Parathyroid adenoma (tissue), 2 donors: ENCODE data around the gene PRPF40B.

ENCODE experiments used
- H2AFZ ChIP-seq: fragments of 300-600 bp; sonication (generic); one replicate; pipeline ENCODE4 v1.7.0; 2017; ENCODE audit warnings: antibody characterized with exemption, mild to moderate bottlenecking
- H3K27ac ChIP-seq: fragments of 300-600 bp; sonication (generic); one replicate; pipeline ENCODE4 v1.7.0; 2017
- H3K27me3 ChIP-seq: fragments of 300-600 bp; sonication (generic); one replicate; pipeline ENCODE4 v1.7.0; 2017; ENCODE audit warnings: low read length; ENCODE audit not compliant: control insufficient read depth, insufficient read depth
- H3K36me3 ChIP-seq: fragments of 300-600 bp; sonication (generic); one replicate; pipeline ENCODE4 v1.7.0; 2017; ENCODE audit warnings: low read length; ENCODE audit not compliant: control insufficient read depth, insufficient read depth
- H3K4me1 ChIP-seq: fragments of 300-600 bp; sonication (generic); one replicate; pipeline ENCODE4 v1.7.0; 2017; ENCODE audit warnings: control low read depth
- H3K4me2 ChIP-seq: fragments of 300-600 bp; sonication (generic); one replicate; pipeline ENCODE4 v1.7.0; 2017; ENCODE audit warnings: low read length
- H3K4me3 ChIP-seq: fragments of 300-600 bp; sonication (generic); one replicate; pipeline ENCODE4 v1.7.0; 2017; ENCODE audit warnings: low read depth, low read length
- H3K79me2 ChIP-seq: fragments of 300-600 bp; sonication (generic); one replicate; pipeline ENCODE4 v1.7.0; 2017; ENCODE audit warnings: control low read depth
- H3K9ac ChIP-seq: fragments of 300-600 bp; sonication (generic); one replicate; pipeline ENCODE4 v1.7.0; 2017; ENCODE audit warnings: mild to moderate bottlenecking
- H3K9me3 ChIP-seq: fragments of 300-600 bp; sonication (generic); one replicate; pipeline ENCODE4 v1.7.0; 2017; ENCODE audit warnings: low read length; ENCODE audit not compliant: control insufficient read depth
- TF ChIP-seq, protein P1 (sequence below): fragments of 300-600 bp; sonication (generic); IDR thresholded peaks from one replicate; pipeline ENCODE4 v1.7.0; 2017; ENCODE audit warnings: antibody characterized with exemption, mild to moderate bottlenecking
- donor health status: primary hyperparathyroidism.

Gene PRPF40B

DNA sequence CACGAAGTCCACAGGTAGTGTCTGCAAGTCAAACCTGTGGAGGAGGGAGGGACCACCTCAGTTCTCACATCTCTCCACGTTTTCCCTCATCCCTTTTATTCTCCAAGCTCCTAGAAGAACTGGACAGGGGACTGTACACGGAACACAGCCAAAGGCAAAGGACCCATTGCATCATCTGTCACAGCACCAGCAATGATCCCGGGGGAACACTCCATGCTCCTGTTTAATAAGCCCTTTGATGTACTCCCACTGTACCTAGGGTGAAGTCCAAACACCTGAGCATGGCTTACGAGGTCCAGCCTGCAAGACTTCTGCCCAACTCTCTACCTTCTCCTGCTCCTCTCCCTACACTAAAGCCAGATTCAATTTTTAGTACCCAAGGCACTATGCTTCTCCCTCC, 26.5 kb downstream of the PRPF40B start:
- Histone ChIP-seq H3K4me3 (no peak overlapping the region), H2AFZ (no peak overlapping the region), H3K4me1 (peaks cover 3% of the 10 kb centered on the region), H3K9me3 (no peaks in the 10 kb centered on the region), H3K9ac (no peak overlapping the region), H3K79me2 (no peaks in the 10 kb centered on the region), H3K27me3 (no peaks in the 10 kb centered on the region), H3K4me2 (no peak overlapping the region), H3K36me3 (no peaks in the 10 kb centered on the region), H3K27ac (no peak overlapping the region)
- TF ChIP-seq, protein P1, sequence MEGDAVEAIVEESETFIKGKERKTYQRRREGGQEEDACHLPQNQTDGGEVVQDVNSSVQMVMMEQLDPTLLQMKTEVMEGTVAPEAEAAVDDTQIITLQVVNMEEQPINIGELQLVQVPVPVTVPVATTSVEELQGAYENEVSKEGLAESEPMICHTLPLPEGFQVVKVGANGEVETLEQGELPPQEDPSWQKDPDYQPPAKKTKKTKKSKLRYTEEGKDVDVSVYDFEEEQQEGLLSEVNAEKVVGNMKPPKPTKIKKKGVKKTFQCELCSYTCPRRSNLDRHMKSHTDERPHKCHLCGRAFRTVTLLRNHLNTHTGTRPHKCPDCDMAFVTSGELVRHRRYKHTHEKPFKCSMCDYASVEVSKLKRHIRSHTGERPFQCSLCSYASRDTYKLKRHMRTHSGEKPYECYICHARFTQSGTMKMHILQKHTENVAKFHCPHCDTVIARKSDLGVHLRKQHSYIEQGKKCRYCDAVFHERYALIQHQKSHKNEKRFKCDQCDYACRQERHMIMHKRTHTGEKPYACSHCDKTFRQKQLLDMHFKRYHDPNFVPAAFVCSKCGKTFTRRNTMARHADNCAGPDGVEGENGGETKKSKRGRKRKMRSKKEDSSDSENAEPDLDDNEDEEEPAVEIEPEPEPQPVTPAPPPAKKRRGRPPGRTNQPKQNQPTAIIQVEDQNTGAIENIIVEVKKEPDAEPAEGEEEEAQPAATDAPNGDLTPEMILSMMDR = no peak

DNA sequence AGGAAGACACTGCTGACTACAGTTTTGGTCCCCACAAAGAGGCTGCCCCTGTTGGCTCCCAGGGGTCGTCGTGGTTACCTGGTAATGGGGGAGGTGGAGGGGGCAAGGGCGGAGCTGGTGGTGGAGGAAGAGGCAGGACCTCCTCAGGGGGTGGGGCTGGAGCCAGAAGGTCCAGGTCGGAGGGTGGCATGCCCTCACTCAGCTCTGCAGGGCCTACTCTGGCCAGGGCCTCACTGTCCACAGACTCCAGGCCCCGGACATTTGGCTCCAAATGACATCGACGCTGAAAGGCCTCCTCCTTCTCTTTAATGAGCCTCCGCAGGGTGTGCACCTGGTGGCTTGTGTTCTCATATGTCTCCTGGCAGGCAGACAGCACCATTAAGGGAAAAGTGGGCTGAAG, 28.5 kb downstream of the PRPF40B start:
- Histone ChIP-seq H3K9me3 (no peaks in the 10 kb centered on the region), H3K27me3 (no peaks in the 10 kb centered on the region), H3K4me2 (no peak overlapping the region), H3K36me3 (no peaks in the 10 kb centered on the region), H3K4me3 (no peak overlapping the region), H2AFZ (no peak overlapping the region), H3K9ac (no peak overlapping the region), H3K27ac (no peak overlapping the region), H3K4me1 (no peaks in the 10 kb centered on the region), H3K79me2 (no peaks in the 10 kb centered on the region)
- TF ChIP-seq, protein P1 = no peak

DNA sequence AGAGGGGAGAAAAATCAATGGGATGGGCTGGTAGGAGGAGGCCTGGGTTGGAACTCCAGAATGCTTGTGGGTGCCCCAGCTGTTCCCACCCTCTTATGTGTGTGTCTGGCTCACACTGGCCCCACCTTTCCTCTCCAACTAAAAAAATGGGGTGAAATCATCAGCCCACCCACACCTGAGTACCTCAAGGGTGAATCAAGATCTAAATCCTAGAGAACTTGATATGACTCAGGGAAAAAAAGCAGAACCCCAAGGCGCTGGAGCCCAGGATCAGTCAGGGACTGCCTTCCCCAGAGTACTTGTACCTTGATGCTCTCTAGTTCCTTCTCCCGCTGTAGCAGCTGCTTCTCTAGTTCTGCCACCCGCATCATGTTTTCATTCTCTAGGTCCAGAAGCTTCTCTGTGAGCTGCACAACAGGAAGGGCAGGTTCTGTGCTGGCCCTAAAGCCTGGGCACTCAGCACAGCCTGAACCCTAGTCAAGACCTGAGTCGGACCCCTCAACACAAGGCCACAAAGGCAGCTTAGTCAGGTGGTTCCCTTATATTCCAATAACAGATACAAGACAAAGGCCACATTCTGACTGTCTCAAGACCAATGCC, 29.7 kb downstream of the PRPF40B start:
- Histone ChIP-seq H3K9me3 (no peaks in the 10 kb centered on the region), H3K4me3 (no peak overlapping the region), H3K27me3 (no peaks in the 10 kb centered on the region), H3K36me3 (no peaks in the 10 kb centered on the region), H3K27ac (no peak overlapping the region), H3K9ac (no peak overlapping the region), H2AFZ (no peak overlapping the region), H3K4me2 (no peak overlapping the region), H3K79me2 (no peaks in the 10 kb centered on the region), H3K4me1 (no peaks in the 10 kb centered on the region)
- TF ChIP-seq, protein P1 = no peak

GRCh38 chr12:49654715-49655114, 31.4 kb downstream of the PRPF40B start:
- Histone ChIP-seq H3K27me3 (no peaks in the 10 kb centered on the region), H3K27ac (no peak overlapping the region), H3K4me3 (no peak overlapping the region), H3K36me3 (no peaks in the 10 kb centered on the region), H3K4me2 (no peak overlapping the region), H2AFZ (no peak overlapping the region), H3K4me1 (no peaks in the 10 kb centered on the region), H3K9ac (no peak overlapping the region), H3K79me2 (no peaks in the 10 kb centered on the region), H3K9me3 (no peaks in the 10 kb centered on the region)
- TF ChIP-seq, protein P1 = no peak

DNA sequence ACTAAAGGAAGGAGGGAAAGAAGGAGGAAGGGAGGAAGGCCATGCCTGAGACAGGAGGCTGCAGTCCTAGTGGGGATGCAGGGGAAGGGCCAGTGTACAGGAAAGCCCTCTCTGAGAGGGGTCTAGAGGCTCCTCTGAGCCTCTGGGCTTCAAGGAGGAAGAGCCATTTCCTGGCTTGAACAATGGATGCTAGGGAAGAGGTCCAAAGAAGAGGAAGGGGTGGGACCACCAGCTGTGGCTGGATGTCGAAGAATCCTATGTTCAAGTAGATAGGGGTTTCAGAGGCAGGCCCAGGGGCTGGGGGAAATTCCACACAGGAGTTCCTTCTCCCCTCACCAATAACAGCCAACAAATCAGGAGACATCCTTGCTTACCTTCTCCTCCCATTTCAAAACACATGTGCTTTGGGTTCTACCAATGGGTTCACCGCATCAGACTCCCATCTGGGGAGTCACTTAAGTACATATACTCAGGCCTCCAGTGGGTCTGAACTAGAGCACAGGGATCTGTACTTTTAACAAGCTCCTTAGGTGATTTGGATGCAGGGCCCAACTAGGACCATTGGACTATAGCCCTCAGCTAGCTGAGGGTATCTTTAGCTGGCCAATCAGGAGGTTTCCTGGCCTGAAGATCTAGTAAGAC, 32.4 kb downstream of the PRPF40B start:
- H3K36me3 ChIP-seq = no peaks in the 10 kb centered on the region

More for the DNA sequence above, 32.4 kb downstream of the PRPF40B start:
- Histone ChIP-seq H3K27ac (no peak overlapping the region), H3K27me3 (no peaks in the 10 kb centered on the region), H3K9ac (no peak overlapping the region), H3K9me3 (no peaks in the 10 kb centered on the region), H2AFZ (no peak overlapping the region), H3K4me1 (no peaks in the 10 kb centered on the region), H3K79me2 (no peaks in the 10 kb centered on the region), H3K4me2 (no peak overlapping the region), H3K4me3 (no peak overlapping the region)
- TF ChIP-seq, protein P1 = no peak
